LNCaP clone FGC (cell line): ENCODE measurements around the gene KIRREL3.

Source experiments
- DNase-seq: peaks from one replicate; pipeline ENCODE4 v3.0.0-alpha.2; 2011; ENCODE audit warnings: low read depth
- H3K4me3 ChIP-seq: 2 replicates; pipeline ENCODE4 v1.5.1; 2011; ENCODE audit warnings: mild to moderate bottlenecking, low read depth, low read length, control low read depth
- TF ChIP-seq, protein P1 (sequence below): IDR thresholded peaks from 2 replicates; pipeline ENCODE4 v1.5.1; 2012; ENCODE audit warnings: mild to moderate bottlenecking; ENCODE audit not compliant: control insufficient read depth, insufficient read depth; ENCODE audit errors: extremely low read depth

Gene KIRREL3

DNA sequence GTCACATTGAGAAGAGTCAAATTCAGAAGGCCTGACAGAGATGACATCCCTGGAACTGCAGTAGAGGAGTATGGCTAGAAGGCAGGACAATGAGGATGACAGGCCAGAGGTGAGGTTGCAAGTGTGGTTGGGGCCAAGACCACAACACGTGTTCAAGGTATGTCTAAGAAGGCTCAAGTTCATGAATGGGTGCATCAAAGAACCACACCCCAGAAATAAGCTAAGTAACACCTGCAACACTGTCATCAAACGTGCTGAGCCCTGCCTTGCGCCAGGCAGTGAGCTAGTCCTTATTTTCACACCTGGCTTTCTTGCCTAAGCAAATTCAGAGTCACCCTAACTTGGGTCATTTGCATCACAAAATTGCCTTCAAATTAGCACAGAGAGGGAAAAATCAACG is 313.6 kb downstream of the KIRREL3 start:
- H3K4me3 ChIP-seq, result no peak overlapping the region
- TF ChIP-seq, protein P1, sequence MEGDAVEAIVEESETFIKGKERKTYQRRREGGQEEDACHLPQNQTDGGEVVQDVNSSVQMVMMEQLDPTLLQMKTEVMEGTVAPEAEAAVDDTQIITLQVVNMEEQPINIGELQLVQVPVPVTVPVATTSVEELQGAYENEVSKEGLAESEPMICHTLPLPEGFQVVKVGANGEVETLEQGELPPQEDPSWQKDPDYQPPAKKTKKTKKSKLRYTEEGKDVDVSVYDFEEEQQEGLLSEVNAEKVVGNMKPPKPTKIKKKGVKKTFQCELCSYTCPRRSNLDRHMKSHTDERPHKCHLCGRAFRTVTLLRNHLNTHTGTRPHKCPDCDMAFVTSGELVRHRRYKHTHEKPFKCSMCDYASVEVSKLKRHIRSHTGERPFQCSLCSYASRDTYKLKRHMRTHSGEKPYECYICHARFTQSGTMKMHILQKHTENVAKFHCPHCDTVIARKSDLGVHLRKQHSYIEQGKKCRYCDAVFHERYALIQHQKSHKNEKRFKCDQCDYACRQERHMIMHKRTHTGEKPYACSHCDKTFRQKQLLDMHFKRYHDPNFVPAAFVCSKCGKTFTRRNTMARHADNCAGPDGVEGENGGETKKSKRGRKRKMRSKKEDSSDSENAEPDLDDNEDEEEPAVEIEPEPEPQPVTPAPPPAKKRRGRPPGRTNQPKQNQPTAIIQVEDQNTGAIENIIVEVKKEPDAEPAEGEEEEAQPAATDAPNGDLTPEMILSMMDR, result no peak
- DNase-seq, result no peak

DNA sequence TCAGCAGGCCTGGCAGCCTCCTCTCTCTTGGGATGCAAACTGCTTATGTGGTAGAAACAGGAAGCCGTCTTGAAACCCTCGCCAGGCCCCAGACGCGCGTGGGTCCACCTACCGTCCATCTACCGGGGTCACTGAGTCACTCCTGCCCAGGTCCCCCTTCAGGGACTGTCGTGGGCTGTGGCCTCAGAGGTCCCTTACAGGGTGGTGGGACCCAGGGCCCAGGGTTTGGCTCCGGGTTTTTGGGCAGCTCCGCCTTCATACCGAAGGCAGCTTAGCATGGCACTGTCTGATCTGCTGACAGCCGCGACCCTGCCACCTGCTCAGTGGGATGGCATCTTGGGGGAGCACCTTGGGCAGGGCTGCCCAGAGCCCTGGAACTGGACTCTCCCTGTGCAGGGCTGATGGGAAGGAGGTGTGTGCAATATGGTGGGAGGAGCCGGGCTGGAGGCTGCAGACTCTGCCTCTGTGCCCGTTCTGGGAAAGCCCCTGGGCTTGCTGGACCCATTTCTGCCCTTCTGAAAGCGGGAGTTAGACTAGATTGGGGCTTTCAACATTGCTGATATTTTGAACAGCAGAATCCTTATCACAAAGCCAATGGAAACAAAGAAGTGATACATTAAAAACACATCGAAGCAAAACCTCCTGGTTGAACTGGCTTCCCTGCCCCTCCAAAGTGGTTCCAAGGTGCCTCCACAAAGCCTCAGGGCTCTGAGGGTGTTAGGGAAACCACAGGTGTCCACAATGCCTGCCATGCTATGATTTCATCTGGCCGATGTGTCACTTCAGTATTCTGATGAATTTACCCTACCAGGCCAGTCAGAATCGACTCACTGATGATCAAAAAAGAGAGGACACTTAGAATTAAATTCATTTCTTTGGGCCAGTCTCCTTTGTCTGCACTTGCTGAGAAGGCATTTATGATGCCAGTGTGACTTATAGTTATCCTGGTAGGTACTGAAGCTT is 316.5 kb downstream of the KIRREL3 start:
- no peak overlapping the region for H3K4me3 ChIP-seq
- TF ChIP-seq, protein P1, result no peak
- DNase-seq, result no peak

DNA sequence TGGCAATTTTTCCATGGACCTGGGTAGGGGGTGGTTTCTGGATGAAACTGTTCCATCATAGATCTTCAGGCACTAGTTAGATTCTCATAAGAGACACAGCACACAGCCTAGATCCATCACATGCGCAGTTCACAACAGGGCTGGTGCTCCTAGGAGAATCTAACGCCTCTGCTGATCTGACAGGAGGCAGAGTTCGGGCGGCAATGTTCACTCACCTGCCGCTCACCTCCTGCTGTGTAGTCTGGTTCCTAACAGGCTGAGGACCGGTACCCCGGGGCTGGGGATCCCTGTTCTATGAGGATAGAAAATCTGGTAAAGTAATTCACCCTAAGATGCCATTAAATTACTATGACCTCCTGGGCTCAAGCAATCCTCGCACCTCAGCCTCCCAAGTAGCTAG is 318.0 kb downstream of the KIRREL3 start:
- TF ChIP-seq, protein P1, result no peak
- no peak overlapping the region for H3K4me3 ChIP-seq
- DNase-seq, result no peak

DNA sequence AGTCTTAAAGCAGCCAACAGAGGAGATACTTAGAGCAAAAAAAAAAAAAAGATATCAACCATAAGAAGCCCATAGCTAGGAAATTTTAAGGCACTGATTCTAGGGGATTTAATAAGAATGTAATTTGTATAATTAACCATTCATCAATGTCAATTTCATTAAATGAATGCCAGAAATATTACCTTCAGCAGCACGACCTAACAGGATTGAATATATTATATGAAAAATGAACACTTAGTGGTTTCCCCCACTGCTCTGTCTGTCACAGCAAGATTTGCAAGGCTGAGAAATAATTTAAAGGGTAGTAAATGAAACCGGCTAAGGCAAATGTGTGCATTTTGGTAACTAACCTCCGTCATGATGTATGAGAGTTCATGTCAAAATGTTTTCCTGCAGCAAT is 319.9 kb downstream of the KIRREL3 start:
- H3K4me3 ChIP-seq, result no peak overlapping the region
- DNase-seq, result no peak
- TF ChIP-seq, protein P1, result no peak

DNA sequence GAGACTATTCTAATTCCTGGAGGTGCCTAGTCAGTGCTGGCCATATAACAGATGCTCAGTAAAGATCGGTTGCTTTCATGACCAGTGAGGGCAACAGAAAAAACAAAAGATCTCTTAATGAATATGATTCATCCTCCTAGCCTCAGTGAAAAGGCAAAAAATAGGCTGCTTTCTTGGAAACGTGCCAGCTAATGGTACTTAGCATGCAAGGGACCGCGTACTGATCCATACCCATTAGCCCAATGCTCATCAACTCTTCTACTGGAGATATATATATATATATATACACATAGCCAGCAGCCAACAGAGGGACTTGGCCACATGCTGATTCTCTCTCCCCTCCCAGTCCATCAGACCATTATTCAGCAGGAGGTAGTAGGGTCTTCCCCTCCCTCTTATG is 320.4 kb downstream of the KIRREL3 start:
- no peak for DNase-seq
- TF ChIP-seq, protein P1, result no peak
- H3K4me3 ChIP-seq, result no peak overlapping the region

DNA sequence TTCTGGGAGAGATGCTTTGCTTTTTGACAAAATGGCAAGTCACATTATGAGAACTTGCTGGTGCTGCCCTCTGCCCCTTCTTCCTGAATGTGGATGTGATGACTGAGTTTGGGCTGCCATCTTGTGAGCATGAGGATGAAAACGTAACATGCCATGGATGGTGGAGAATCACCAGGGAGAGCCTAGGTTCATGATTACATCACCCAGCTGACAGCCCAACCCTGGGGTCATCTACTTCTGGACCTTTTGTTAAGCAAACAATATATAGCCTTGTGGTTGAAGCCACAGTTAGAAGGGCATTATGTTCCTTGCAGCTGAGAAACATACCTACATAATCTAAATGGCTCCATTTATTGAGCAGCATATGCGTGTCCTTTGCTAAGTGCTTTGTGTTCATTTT is 321.5 kb downstream of the KIRREL3 start:
- no peak for DNase-seq
- no peak overlapping the region for H3K4me3 ChIP-seq
- TF ChIP-seq, protein P1, result no peak
